Esophagus (tissue), 2 donors: ENCODE measurements around the gene RASAL2. TPM values are rescaled to one million over a fixed set of nuclear protein-coding genes. Genes with fewer than 3 reads are reported as not detected.
"Not testable (repeated sequence)": the region's sequence is repeated elsewhere in the genome, so short reads cannot be mapped to it uniquely, and the experiment has no call there.

ENCODE experiments used
- H3K27ac ChIP-seq, 2 donors: one replicate each; pipeline ENCODE4 v1.5.1; 2013; ENCODE audit warnings: low read depth in 2 of 2, mild to moderate bottlenecking in 2 of 2, inconsistent platforms in 1 of 2, low read length in 1 of 2, moderate library complexity in 1 of 2
- H3K27me3 ChIP-seq, 2 donors: one replicate each; pipeline ENCODE4 v1.6.1; 2013; ENCODE audit warnings: low read length in 2 of 2, control low read depth in 1 of 2, mild to moderate bottlenecking in 1 of 2; ENCODE audit not compliant: insufficient read depth in 2 of 2, control insufficient read depth in 1 of 2
- H3K36me3 ChIP-seq, 2 donors: one replicate each; pipeline ENCODE4 v1.6.1; 2013; ENCODE audit warnings: low read length in 1 of 2; ENCODE audit not compliant: control insufficient read depth in 2 of 2, insufficient read depth in 2 of 2
- H3K4me1 ChIP-seq, 2 donors: one replicate each; pipeline ENCODE4 v1.6.1; 2013; ENCODE audit warnings: low read length in 1 of 2; ENCODE audit not compliant: control insufficient read depth in 2 of 2, insufficient read depth in 2 of 2
- H3K4me3 ChIP-seq, 2 donors: one replicate each; pipeline ENCODE4 v1.5.1; 2013; ENCODE audit warnings: low read length in 2 of 2, mild to moderate bottlenecking in 2 of 2, low read depth in 1 of 2, moderate library complexity in 1 of 2
- H3K9me3 ChIP-seq, 2 donors: one replicate each; pipeline ENCODE4 v1.6.1; 2013; ENCODE audit warnings: mild to moderate bottlenecking in 2 of 2, low read depth in 1 of 2, low read length in 1 of 2, moderate library complexity in 1 of 2; ENCODE audit not compliant: control insufficient read depth in 2 of 2, insufficient read depth in 1 of 2
- WGBS, 2 donors: extraction: QIAGEN DNeasy Blood & Tissue Kit; methylation state at CpG; one replicate each; pipeline ENCODE4 v1.1.7; 2013; 5-methylcytosine and 5-hydroxymethylcytosine counted together
- polyA plus RNA-seq, 2 donors: library from polyadenylated mRNA; stranded (reverse); fragments of 200-250 nt; gene quantifications; one replicate each; pipeline ENCODE4 v1.2.3, GENCODE V29; 2013
- donor health status: healthy with polysubstance abuse.
- donor health status: Bipolar disorder and iron deficiency.

Gene RASAL2
- polyA plus RNA-seq, 2 donors = 13.3 to 14.3 TPM

- Histone ChIP-seq H3K4me1 (no peaks in the 10 kb centered on the region), H3K36me3 (no peaks in the 10 kb centered on the region), H3K4me3 (no peak overlapping the region), H3K27me3 (no peaks in the 10 kb centered on the region), H3K9me3 (no peaks in the 10 kb centered on the region), H3K27ac (no peak overlapping the region)
- 92 to 98% methylated on average over 3 of the region's 3 CpGs for WGBS, 2 donors
Measured at GRCh38 chr1:178232949-178233348, 139.0 kb downstream of the RASAL2 start.

DNA sequence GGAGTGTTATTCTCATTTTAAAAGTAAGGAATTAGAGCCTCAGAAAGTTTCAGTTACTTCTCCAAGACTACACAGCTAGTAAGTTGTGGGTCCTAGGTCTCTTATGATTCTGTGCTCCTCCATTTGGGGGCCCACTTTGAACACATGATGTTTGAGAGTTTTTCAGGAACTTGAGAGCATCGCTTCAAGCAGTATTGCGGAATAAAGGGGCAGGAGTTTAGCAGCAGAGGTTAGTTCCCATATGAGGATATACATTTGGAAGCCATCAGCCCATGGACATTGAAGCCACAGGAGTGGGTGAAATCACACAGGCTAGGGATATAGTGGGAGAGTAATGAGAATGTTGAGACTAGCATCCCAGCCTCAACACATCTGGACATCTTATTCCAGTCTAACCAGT lies 143.2 kb downstream of the RASAL2 start:
- no peaks in the 10 kb centered on the region for H3K4me1 ChIP-seq
- WGBS, 2 donors = 96 to 99% methylated on average over 2 of the region's 2 CpGs
- no peaks in the 10 kb centered on the region for H3K27me3 ChIP-seq
- H3K27ac ChIP-seq = no peak overlapping the region
- H3K36me3 ChIP-seq = no peaks in the 10 kb centered on the region
- H3K4me3 ChIP-seq = no peak overlapping the region
- H3K9me3 ChIP-seq = no peaks in the 10 kb centered on the region

DNA sequence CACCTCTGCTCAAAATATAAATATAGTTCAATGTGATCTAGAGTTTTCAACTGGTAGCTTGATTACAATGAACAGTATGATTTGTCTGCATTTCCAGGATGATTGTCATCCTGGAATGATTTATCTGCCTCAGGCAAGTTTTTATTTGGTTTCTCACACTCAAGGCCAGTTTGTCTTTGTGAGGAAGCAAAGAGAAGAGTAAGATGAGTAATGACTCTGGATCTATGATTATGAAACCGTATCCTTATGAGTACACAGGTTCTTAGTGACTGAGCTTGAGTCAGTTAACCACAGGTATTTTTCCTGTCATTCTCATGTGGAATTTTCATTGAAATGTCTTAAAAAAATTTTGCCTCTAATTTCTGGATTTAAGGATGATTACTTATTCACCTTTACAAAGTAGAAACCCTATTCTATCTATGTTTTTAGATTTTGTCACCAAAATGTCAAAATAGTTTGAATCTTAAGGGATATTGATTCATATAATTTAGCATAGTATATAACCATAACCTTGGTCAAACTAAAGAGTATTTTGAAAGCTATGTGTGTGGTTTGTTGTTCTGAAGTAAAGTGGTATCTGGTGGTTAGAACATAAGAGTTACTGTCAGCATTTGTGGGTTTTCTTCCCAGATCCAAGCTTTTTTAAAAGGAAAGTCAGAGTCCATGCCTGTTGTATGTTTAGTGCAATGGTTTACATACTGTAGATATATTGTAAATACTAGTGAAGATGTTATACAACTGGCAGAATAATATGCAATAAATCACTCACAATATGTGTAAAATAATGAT lies 145.0 kb downstream of the RASAL2 start:
- Histone ChIP-seq H3K4me1 (no peaks in the 10 kb centered on the region), H3K36me3 (no peaks in the 10 kb centered on the region), H3K9me3 (no peaks in the 10 kb centered on the region), H3K27ac (no peak overlapping the region), H3K4me3 (no peak overlapping the region), H3K27me3 (no peaks in the 10 kb centered on the region)
- 27 to 33% methylated on average over 1 of the region's 1 CpG for WGBS, 2 donors

DNA sequence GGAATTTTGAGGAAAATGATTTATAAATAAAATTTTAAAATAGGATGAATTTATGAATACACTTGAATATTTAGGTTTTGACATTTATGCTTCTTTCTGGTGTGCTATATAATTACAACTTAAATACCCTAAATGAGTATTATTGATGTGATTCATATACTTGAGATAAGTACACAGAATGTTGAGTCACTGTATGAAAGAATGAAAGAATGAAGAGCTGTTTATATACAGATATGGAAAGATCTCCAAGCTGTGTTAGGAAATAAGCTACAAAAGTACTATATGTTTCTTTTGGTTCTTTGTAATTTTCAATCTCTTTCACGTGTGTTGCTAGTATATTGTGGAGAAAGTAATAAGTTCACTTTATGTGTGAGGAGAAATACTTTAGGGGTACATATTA lies 147.2 kb downstream of the RASAL2 start:
- WGBS, 2 donors = 58 to 65% methylated on average over 1 of the region's 1 CpG
- Histone ChIP-seq H3K36me3 (no peaks in the 10 kb centered on the region), H3K27ac (no peak overlapping the region), H3K4me1 (no peaks in the 10 kb centered on the region), H3K4me3 (no peak overlapping the region), H3K9me3 (no peaks in the 10 kb centered on the region), H3K27me3 (no peaks in the 10 kb centered on the region)

- H3K36me3 ChIP-seq = no peaks in the 10 kb centered on the region
- no peaks in the 10 kb centered on the region for H3K9me3 ChIP-seq
- no peaks in the 10 kb centered on the region for H3K4me1 ChIP-seq
- no peak overlapping the region for H3K4me3 ChIP-seq
- H3K27ac ChIP-seq = no peak overlapping the region
- H3K27me3 ChIP-seq = no peaks in the 10 kb centered on the region
Measured at GRCh38 chr1:178241837-178242236, 147.9 kb downstream of the RASAL2 start.

DNA sequence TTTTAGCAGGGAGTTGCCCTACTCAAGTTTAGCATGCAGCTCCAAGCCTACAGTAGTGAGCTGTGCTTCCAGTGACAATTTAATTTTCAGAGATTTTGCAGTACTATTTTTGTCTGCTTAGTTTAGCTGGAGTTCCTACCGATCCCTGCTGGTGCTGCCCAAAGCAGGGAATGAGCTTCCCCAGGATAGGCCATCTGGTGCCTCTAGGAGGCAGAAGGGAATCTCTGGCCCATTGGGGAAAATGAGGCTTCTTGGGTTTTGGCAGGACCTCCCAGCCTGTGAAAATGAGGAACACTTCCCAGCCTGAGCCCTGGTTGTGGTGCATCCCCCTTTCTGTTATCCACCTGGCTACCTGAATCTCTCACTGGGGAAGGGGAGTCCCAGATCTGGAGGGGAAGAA lies 149.2 kb downstream of the RASAL2 start:
- Histone ChIP-seq H3K4me1 (no peaks in the 10 kb centered on the region), H3K4me3 (no peak overlapping the region), H3K36me3 (no peaks in the 10 kb centered on the region), H3K9me3 (no peaks in the 10 kb centered on the region), H3K27ac (no peak overlapping the region), H3K27me3 (no peaks in the 10 kb centered on the region)
- 82 to 87% methylated on average over 1 of the region's 1 CpG for WGBS, 2 donors

DNA sequence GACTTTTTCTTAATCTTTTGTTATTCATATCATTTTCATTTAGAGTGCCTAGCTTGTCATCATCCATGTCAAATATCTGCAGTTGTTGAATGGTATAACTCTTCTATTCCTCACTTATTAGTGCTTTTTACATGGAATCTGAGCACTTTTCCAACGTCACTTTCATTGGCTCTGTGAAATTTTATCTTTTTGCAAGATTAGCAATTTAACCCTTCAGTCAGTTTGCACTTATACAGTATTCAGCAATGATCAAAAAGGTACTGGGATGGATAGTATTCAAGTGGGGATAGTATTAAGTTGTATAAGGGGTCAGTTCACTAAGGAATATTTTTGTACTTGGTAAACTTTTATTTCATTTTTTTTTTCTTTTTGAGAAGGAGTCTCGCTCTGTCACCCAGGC lies 150.0 kb downstream of the RASAL2 start:
- H3K27me3 ChIP-seq = no peaks in the 10 kb centered on the region
- H3K4me1 ChIP-seq = no peaks in the 10 kb centered on the region
- no peaks in the 10 kb centered on the region for H3K36me3 ChIP-seq
- H3K9me3 ChIP-seq = no peaks in the 10 kb centered on the region
- WGBS, 2 donors = 77 to 84% methylated on average over 2 of the region's 2 CpGs
- no peak overlapping the region for H3K27ac ChIP-seq
- H3K4me3 ChIP-seq = no peak overlapping the region

DNA sequence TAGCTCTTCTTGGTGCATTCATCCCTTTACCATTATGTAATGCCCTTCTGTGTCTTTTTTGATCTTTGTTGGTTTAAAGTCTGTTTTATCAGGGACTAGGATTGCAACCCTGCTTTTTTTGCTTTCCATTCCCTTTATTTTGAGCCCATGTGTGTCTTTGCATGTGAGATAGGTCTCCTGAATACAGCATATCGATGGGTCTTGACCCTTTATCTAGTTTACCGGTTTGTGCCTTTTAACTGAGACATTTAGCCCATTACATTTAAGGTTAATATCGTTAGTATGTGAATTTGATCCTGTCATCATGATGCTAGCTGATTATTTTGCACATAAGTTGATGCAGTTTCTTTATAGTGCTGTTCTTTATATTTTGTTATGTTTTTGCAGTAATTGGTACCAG lies 154.4 kb downstream of the RASAL2 start:
- H3K27me3 ChIP-seq, H3K4me3 ChIP-seq, H3K4me1 ChIP-seq, H3K36me3 ChIP-seq, H3K9me3 ChIP-seq, H3K27ac ChIP-seq: not testable (repeated sequence)
- 93 to 94% methylated on average over 3 of the region's 3 CpGs for WGBS, 2 donors

DNA sequence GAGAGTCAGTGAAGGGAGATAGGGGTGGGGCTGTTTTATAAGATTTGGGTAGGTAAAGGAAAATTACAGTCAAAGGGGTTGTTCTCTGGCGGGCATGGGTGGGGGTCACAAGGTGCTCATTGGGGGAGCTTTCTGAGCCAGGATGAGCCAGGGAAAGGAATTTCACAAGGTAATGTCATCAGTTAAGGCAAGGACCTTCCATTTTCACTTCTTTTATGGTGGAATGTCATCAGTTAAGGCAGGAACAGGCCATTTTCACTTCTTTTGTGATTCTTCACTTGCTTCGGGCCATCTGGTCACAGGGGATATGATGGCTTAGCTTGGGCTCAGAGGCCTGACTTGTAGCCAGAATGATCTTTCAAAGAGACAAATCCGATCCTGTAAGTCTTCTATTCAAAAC lies 159.7 kb downstream of the RASAL2 start:
- H3K27me3 ChIP-seq, H3K36me3 ChIP-seq, H3K4me1 ChIP-seq, H3K9me3 ChIP-seq, H3K4me3 ChIP-seq, H3K27ac ChIP-seq: not testable (repeated sequence)
- 88 to 92% methylated on average over 3 of the region's 3 CpGs for WGBS, 2 donors

GRCh38 chr1:178254433-178254832 lies 160.5 kb downstream of the RASAL2 start:
- Histone ChIP-seq H3K4me3 (no peak overlapping the region), H3K9me3 (no peaks in the 10 kb centered on the region), H3K4me1 (peaks cover 0 to 3% of the 10 kb centered on the region in 2 donors), H3K36me3 (no peaks in the 10 kb centered on the region), H3K27ac (no peak overlapping the region), H3K27me3 (no peaks in the 10 kb centered on the region)
